Measurements from ENCODE around the gene HOXC5. TPM values are rescaled to one million over a fixed set of nuclear protein-coding genes. Genes with fewer than 3 reads are reported as not detected.

Gene HOXC5
- total and polyA plus RNA-seq, 4 donors: not detected

GRCh38 chr12:53994264-53995001, 38.4 kb upstream of the HOXC5 start:
- H3K27ac ChIP-seq (ENCODE audit: low read depth in 1 of 2, low read length in 2 of 2): no peak overlapping the region
- no peak overlapping the region for H3K9ac ChIP-seq (ENCODE audit: low read depth in 1 of 2, low read length in 2 of 2)

GRCh38 chr12:53995002-53995377, 37.9 kb upstream of the HOXC5 start:
- no peaks in the 10 kb centered on the region for H3K9me3 ChIP-seq (ENCODE audit: control insufficient read depth in 4 of 4, low read length in 3 of 4)
- no peaks in the 10 kb centered on the region for H3K36me3 ChIP-seq (ENCODE audit: control insufficient read depth in 4 of 4, insufficient read depth in 3 of 4, low read depth in 1 of 4, low read length in 3 of 4)
- no peak overlapping the region for H3K27ac ChIP-seq (ENCODE audit: low read depth in 1 of 2, low read length in 2 of 2)
- TF ChIP-seq FOXA2 (IDR thresholded peaks at IDR 0.05) (no peak), YY1 (IDR thresholded peaks at IDR 0.05) (no peak), CTCF (IDR thresholded peaks at IDR 0.05; ENCODE audit: low read depth, low read length, missing input control) (no peak), HNF4G (IDR thresholded peaks at IDR 0.05) (no peak), SP1 (IDR thresholded peaks at IDR 0.05) (no peak), ATF3 (IDR thresholded peaks at IDR 0.05) (no peak), GABPA (IDR thresholded peaks at IDR 0.05 in 1 of 2, conservative IDR thresholded peaks at IDR 0.05 in 1 of 2) (no peak), RXRA (IDR thresholded peaks at IDR 0.05) (no peak), JUND (IDR thresholded peaks at IDR 0.05) (no peak), EGR1 (IDR thresholded peaks at IDR 0.05; ENCODE audit: low read depth in 2 of 2) (no peak)
- no peak overlapping the region for H3K9ac ChIP-seq (ENCODE audit: low read depth in 1 of 2, low read length in 2 of 2)
- H3K4me3 ChIP-seq (ENCODE audit: low read depth in 1 of 3, low read length in 3 of 3): peak overlapping the region in 1 of 3 donors; percentile 61
- no peak for DNase-seq (ENCODE audit: low spot score)
- peaks cover 12 to 56% (median 25%) of the 10 kb centered on the region in 4 donors for H3K27me3 ChIP-seq (ENCODE audit: control insufficient read depth in 4 of 4, insufficient read depth in 4 of 4, low read length in 3 of 4)
- H3K4me1 ChIP-seq (ENCODE audit: control insufficient read depth in 4 of 4, insufficient read depth in 4 of 4, low read length in 3 of 4): peaks cover 12 to 24% (median 17%) of the 10 kb centered on the region in 4 donors
- WGBS: 7% methylated on average over 17 of the region's 17 CpGs

More at GRCh38 chr12:53994264-53995001, 38.4 kb upstream of the HOXC5 start:
- Histone ChIP-seq H3K9me3 (ENCODE audit: control insufficient read depth in 4 of 4, low read length in 3 of 4) (no peaks in the 10 kb centered on the region), H3K27me3 (ENCODE audit: control insufficient read depth in 4 of 4, insufficient read depth in 4 of 4, low read length in 3 of 4) (peaks cover 12 to 50% (median 28%) of the 10 kb centered on the region in 4 donors), H3K4me1 (ENCODE audit: control insufficient read depth in 4 of 4, insufficient read depth in 4 of 4, low read length in 3 of 4) (peaks cover 9 to 21% (median 16%) of the 10 kb centered on the region in 4 donors), H3K36me3 (ENCODE audit: control insufficient read depth in 4 of 4, insufficient read depth in 3 of 4, low read depth in 1 of 4, low read length in 3 of 4) (no peaks in the 10 kb centered on the region), H3K4me3 (ENCODE audit: low read depth in 1 of 3, low read length in 3 of 3) (peak overlapping the region in 1 of 3 donors; percentile 61)
- no peak for TF ChIP-seq RXRA (IDR thresholded peaks at IDR 0.05)
- no peak for TF ChIP-seq RAD21 (IDR thresholded peaks at IDR 0.05)
- no peak for TF ChIP-seq YY1 (IDR thresholded peaks at IDR 0.05)
- no peak for TF ChIP-seq EGR1 (IDR thresholded peaks at IDR 0.05; ENCODE audit: low read depth in 2 of 2)
- no peak for TF ChIP-seq FOXA2 (IDR thresholded peaks at IDR 0.05)
- no peak for TF ChIP-seq HNF4A (conservative IDR thresholded peaks at IDR 0.05)
- 7% methylated on average over 60 of the region's 60 CpGs for WGBS
- DNase-seq (ENCODE audit: low spot score): no peak

GRCh38 chr12:53995378-53996239, 37.2 kb upstream of the HOXC5 start:
- no peak for DNase-seq (ENCODE audit: low spot score)
- Histone ChIP-seq H3K4me1 (ENCODE audit: control insufficient read depth in 4 of 4, insufficient read depth in 4 of 4, low read length in 3 of 4) (peaks cover 15 to 27% (median 19%) of the 10 kb centered on the region in 4 donors), H3K9ac (ENCODE audit: low read depth in 1 of 2, low read length in 2 of 2) (no peak overlapping the region)

More at GRCh38 chr12:53995378-53996239, 37.2 kb upstream of the HOXC5 start:
- TF ChIP-seq RAD21 (IDR thresholded peaks at IDR 0.05) (no peak), SP1 (IDR thresholded peaks at IDR 0.05) (no peak), REST (IDR thresholded peaks at IDR 0.05) (no peak), EGR1 (IDR thresholded peaks at IDR 0.05; ENCODE audit: low read depth in 2 of 2) (no peak), NR2F2 (IDR thresholded peaks at IDR 0.05) (no peak), GABPA (IDR thresholded peaks at IDR 0.05 in 1 of 2, conservative IDR thresholded peaks at IDR 0.05 in 1 of 2) (no peak), ATF3 (IDR thresholded peaks at IDR 0.05) (no peak), MAX (IDR thresholded peaks at IDR 0.05) (no peak), ZBTB33 (IDR thresholded peaks at IDR 0.05) (no peak)
- Histone ChIP-seq H3K4me3 (ENCODE audit: low read depth in 1 of 3, low read length in 3 of 3) (peak overlapping the region; percentile 35 to 61 (median 59)), H3K36me3 (ENCODE audit: control insufficient read depth in 4 of 4, insufficient read depth in 3 of 4, low read depth in 1 of 4, low read length in 3 of 4) (no peaks in the 10 kb centered on the region), H3K27ac (ENCODE audit: low read depth in 1 of 2, low read length in 2 of 2) (no peak overlapping the region), H3K27me3 (ENCODE audit: control insufficient read depth in 4 of 4, insufficient read depth in 4 of 4, low read length in 3 of 4) (peaks cover 12 to 58% (median 24%) of the 10 kb centered on the region in 4 donors), H3K9me3 (ENCODE audit: control insufficient read depth in 4 of 4, low read length in 3 of 4) (no peaks in the 10 kb centered on the region)
- WGBS: 3% methylated on average over 48 of the region's 48 CpGs

All from liver (tissue), 9 donors.